Measurements from ENCODE around the gene PNPLA2. TPM values are rescaled to one million over a fixed set of nuclear protein-coding genes. Genes with fewer than 3 reads are reported as not detected.

Gene PNPLA2
- total and polyA plus RNA-seq, 10 of the 15 experiments (the other 5 are each of a cell fraction or from before 2014, with no cell fraction given): 0.19 to 34.0 (median 8.1) TPM

GRCh38 chr11:870127-870413 is 51.4 kb downstream of the PNPLA2 start (continued):
- TF ChIP-seq ZNF24 (IDR thresholded peaks at IDR 0.05): no peak
- no peak for TF ChIP-seq KAT2A (conservative IDR thresholded peaks at IDR 0.05; ENCODE audit: control insufficient read depth, low read depth, low read length)
- no peak for TF ChIP-seq NR2F1 (conservative IDR thresholded peaks at IDR 0.05)

- no peak overlapping the region for H3K27ac ChIP-seq (ENCODE audit: control insufficient read depth, insufficient read depth)
These were observed 51.7 kb downstream of the PNPLA2 start for GRCh38 chr11:870418-870817.

GRCh38 chr11:871472-871871 is 52.8 kb downstream of the PNPLA2 start:
- no peaks in the 10 kb centered on the region for H3K9me3 ChIP-seq (replicated peaks; ENCODE audit: control insufficient read depth, insufficient read depth, low read length)
- no peaks in the 10 kb centered on the region for H3K79me2 ChIP-seq (ENCODE audit: control insufficient read depth, insufficient read depth, low read length)
- H3K9ac ChIP-seq (ENCODE audit: control insufficient read depth, insufficient read depth, low read length): no peak overlapping the region
- no peak for DNase-seq (ENCODE audit: low read depth, low spot score)
- ChIA-PET CTCF (no interaction called here), POLR2A (no interaction called here), SMC1A (ENCODE audit: uncharacterized antibody, unreplicated experiment) (no interaction called here), RAD21 (ENCODE audit: unreplicated experiment) (no interaction called here)
- in situ Hi-C loops (cut with MboI): no loop called here
- no peaks in the 10 kb centered on the region for H3K4me1 ChIP-seq (ENCODE audit: control insufficient read depth, insufficient read depth, low read length)
- no peak for ATAC-seq
- H3K27ac ChIP-seq (ENCODE audit: control insufficient read depth, insufficient read depth): no peak overlapping the region
- no peak overlapping the region for H3K4me2 ChIP-seq (ENCODE audit: control insufficient read depth, insufficient read depth)
- no peak overlapping the region for H2AFZ ChIP-seq (ENCODE audit: control insufficient read depth, low read depth, low read length)
- no peak overlapping the region for H3K4me3 ChIP-seq
- no peaks in the 10 kb centered on the region for H3K27me3 ChIP-seq (replicated peaks in 1 of 2; ENCODE audit: control insufficient read depth in 2 of 2, insufficient read depth in 2 of 2, low read length in 1 of 2)
- 67% methylated on average over 9 of the region's 9 CpGs for WGBS (ENCODE audit: insufficient coverage, insufficient replicate concordance, low lambda C conversion rate, missing lambda C conversion rate)
- H3K36me3 ChIP-seq (ENCODE audit: control insufficient read depth in 2 of 2, insufficient read depth in 2 of 2, low read length in 1 of 2): no peaks in the 10 kb centered on the region; a peak in 1 of 4 replicates
- intact Hi-C loops (cut with micrococcal nuclease; ENCODE audit: unreplicated experiment): no loop called here
- no peaks in the 10 kb centered on the region for H4K20me1 ChIP-seq (ENCODE audit: control insufficient read depth, insufficient read depth)
- BruUV-seq (replicated peaks): no TSS peak
- FAIRE-seq: no peak
- no peak for TF ChIP-seq BMI1 (IDR thresholded peaks at IDR 0.05; ENCODE audit: borderline replicate concordance)
- TF ChIP-seq NR2C1 (IDR thresholded peaks at IDR 0.05): no peak
- no peak for TF ChIP-seq BACH1 (IDR thresholded peaks at IDR 0.05; ENCODE audit: borderline replicate concordance)
- no peak for TF ChIP-seq ATF2 (IDR thresholded peaks at IDR 0.05; ENCODE audit: low read length)
- TF ChIP-seq PAX5 (IDR thresholded peaks at IDR 0.05; ENCODE audit: borderline replicate concordance, low read depth, low read length): no peak
- TF ChIP-seq RELA (IDR thresholded peaks at IDR 0.05; ENCODE audit: borderline replicate concordance, partially characterized antibody): no peak
- TF ChIP-seq USF1 (IDR thresholded peaks at IDR 0.05; ENCODE audit: borderline replicate concordance, extremely low read length, insufficient read depth, low read depth, low read length): no peak
- TF ChIP-seq CREM (IDR thresholded peaks at IDR 0.05; ENCODE audit: low read depth): no peak
- TF ChIP-seq NR2C2 (IDR thresholded peaks at IDR 0.05; ENCODE audit: borderline replicate concordance, control insufficient read depth, insufficient read length, low read depth): no peak
- no peak for TF ChIP-seq IKZF2 (IDR thresholded peaks at IDR 0.05)

More at GRCh38 chr11:870418-870817, 51.7 kb downstream of the PNPLA2 start:
- Histone ChIP-seq H4K20me1 (ENCODE audit: control insufficient read depth, insufficient read depth) (no peaks in the 10 kb centered on the region), H3K4me2 (ENCODE audit: control insufficient read depth, insufficient read depth) (no peak overlapping the region), H3K4me3 (no peak overlapping the region), H3K9me3 (replicated peaks; ENCODE audit: control insufficient read depth, insufficient read depth, low read length) (no peaks in the 10 kb centered on the region), H3K79me2 (ENCODE audit: control insufficient read depth, insufficient read depth, low read length) (no peaks in the 10 kb centered on the region), H3K4me1 (ENCODE audit: control insufficient read depth, insufficient read depth, low read length) (no peaks in the 10 kb centered on the region), H2AFZ (ENCODE audit: control insufficient read depth, low read depth, low read length) (no peak overlapping the region), H3K9ac (ENCODE audit: control insufficient read depth, insufficient read depth, low read length) (no peak overlapping the region), H3K36me3 (ENCODE audit: control insufficient read depth in 2 of 2, insufficient read depth in 2 of 2, low read length in 1 of 2) (no peaks in the 10 kb centered on the region; a peak in 1 of 4 replicates), H3K27me3 (replicated peaks in 1 of 2; ENCODE audit: control insufficient read depth in 2 of 2, insufficient read depth in 2 of 2, low read length in 1 of 2) (no peaks in the 10 kb centered on the region)
- no peak for ATAC-seq
- no peak for FAIRE-seq
- WGBS (ENCODE audit: insufficient coverage, insufficient replicate concordance, low lambda C conversion rate, missing lambda C conversion rate): 67% methylated on average over 8 of the region's 8 CpGs
- in situ Hi-C loops (cut with MboI) (no loop called here), intact Hi-C loops (cut with micrococcal nuclease; ENCODE audit: unreplicated experiment) (no loop called here)
- ChIA-PET POLR2A (no interaction called here), RAD21 (ENCODE audit: unreplicated experiment) (no interaction called here), CTCF (no interaction called here), SMC1A (ENCODE audit: uncharacterized antibody, unreplicated experiment) (no interaction called here)
- no peak for DNase-seq (ENCODE audit: low read depth, low spot score)
- TF ChIP-seq NFXL1 (IDR thresholded peaks at IDR 0.05; ENCODE audit: borderline replicate concordance): no peak
- no peak for TF ChIP-seq POLR2AphosphoS2 (IDR thresholded peaks at IDR 0.05; ENCODE audit: low read depth, low read length)
- TF ChIP-seq MYC (IDR thresholded peaks at IDR 0.05; ENCODE audit: insufficient read depth, insufficient read length, insufficient replicate concordance, low read length, severe bottlenecking): no peak
- BruUV-seq (replicated peaks): no TSS peak

Measured in GM12878 (cell line).